GM18511 (cell line): ENCODE data around the gene RIMBP2.

ENCODE experiments used
- ATAC-seq: cut with Tn5 transposase; IDR thresholded peaks from one replicate; pipeline ENCODE4 v1.9.1; 2021; ENCODE audit warnings: mild to moderate bottlenecking, moderate library complexity; ENCODE audit not compliant: unreplicated experiment

RIMBP2 gene

GRCh38 chr12:130351326-130351725 lies 364.8 kb downstream of the RIMBP2 start:
- no peak for ATAC-seq

DNA sequence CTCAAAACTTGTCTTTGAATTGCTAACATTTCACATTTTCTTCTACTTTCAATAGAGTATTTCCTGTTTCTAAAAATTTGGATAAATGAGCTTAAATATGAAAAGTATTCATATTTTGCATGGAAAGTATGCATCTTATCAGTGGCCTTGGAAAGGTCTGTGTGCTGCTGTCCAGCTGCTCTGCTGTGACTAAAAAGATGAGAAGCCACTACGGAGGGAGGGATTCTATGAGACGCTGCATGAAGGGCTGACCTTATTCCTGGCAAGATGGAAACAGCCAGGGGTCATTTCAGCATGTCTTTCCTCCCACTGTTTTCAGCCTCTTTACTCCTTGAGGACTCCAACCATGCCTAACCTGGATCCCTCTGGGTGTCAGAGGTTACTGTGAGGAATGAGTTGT lies 365.4 kb downstream of the RIMBP2 start:
- ATAC-seq = no peak

GRCh38 chr12:130347588-130347987 lies 368.5 kb downstream of the RIMBP2 start:
- ATAC-seq = no peak
